ENCODE data around the gene PCDHB13. TPM values are rescaled to one million over a fixed set of nuclear protein-coding genes. Genes with fewer than 3 reads are reported as not detected.
"Not testable (repeated sequence)": the region's sequence is repeated elsewhere in the genome, so short reads cannot be mapped to it uniquely, and the experiment has no call there.

Gene PCDHB13
- total and polyA plus RNA-seq, 4 donors, result 0.11 to 0.42 (median 0.18) TPM

- peaks cover 0 to 5% (median 0%) of the 10 kb centered on the region in 4 donors for H3K27me3 ChIP-seq (ENCODE audit: control insufficient read depth in 4 of 4, insufficient read depth in 4 of 4, low read length in 3 of 4)
- 16% methylated on average over 11 of the region's 11 CpGs for WGBS
- H3K27ac ChIP-seq (ENCODE audit: low read depth in 1 of 2, low read length in 2 of 2), result no peak within 1 kb of the TSS
- no peaks in the 10 kb centered on the region for H3K4me1 ChIP-seq (ENCODE audit: control insufficient read depth in 4 of 4, insufficient read depth in 4 of 4, low read length in 3 of 4)
- no peak within 1 kb of the TSS for H3K9ac ChIP-seq (ENCODE audit: low read depth in 1 of 2, low read length in 2 of 2)
- peak within 1 kb of the TSS in 1 of 3 donors; percentile 8 for H3K4me3 ChIP-seq (ENCODE audit: low read depth in 1 of 3, low read length in 3 of 3)
- H3K36me3 ChIP-seq (ENCODE audit: control insufficient read depth in 4 of 4, insufficient read depth in 3 of 4, low read depth in 1 of 4, low read length in 3 of 4), result no peaks in the 10 kb centered on the region
- TF ChIP-seq CTCF (IDR thresholded peaks at IDR 0.05; ENCODE audit: low read depth, low read length, missing input control), result peak; percentile 12
- no peak for TF ChIP-seq EGR1 (IDR thresholded peaks at IDR 0.05; ENCODE audit: low read depth in 2 of 2)
- TF ChIP-seq SP1 (IDR thresholded peaks at IDR 0.05), result no peak
- no peak for TF ChIP-seq GABPA (IDR thresholded peaks at IDR 0.05 in 1 of 2, conservative IDR thresholded peaks at IDR 0.05 in 1 of 2)
- peak in 1 of 2 donors; percentile 8 for TF ChIP-seq RAD21 (IDR thresholded peaks at IDR 0.05)
- DNase-seq (ENCODE audit: low spot score), result no peak
- peaks cover 3 to 15% (median 9%) of the 10 kb centered on the region in 4 donors for H3K9me3 ChIP-seq (ENCODE audit: control insufficient read depth in 4 of 4, low read length in 3 of 4)
Observed at GRCh38 chr5:141208478-141208877, 5.2 kb upstream of the PCDHB13 start, which contains the start of gene PCDHB12. Gene PCDHB12, plus strand, starts transcription at chr5:141208719. Its CDS starts 189 bp downstream, at chr5:141208908.

- not testable (repeated sequence) for H3K9ac ChIP-seq (ENCODE audit: low read depth in 1 of 2, low read length in 2 of 2); H3K27ac ChIP-seq (ENCODE audit: low read depth in 1 of 2, low read length in 2 of 2); H3K27me3 ChIP-seq (ENCODE audit: control insufficient read depth in 4 of 4, insufficient read depth in 4 of 4, low read length in 3 of 4); H3K4me1 ChIP-seq (ENCODE audit: control insufficient read depth in 4 of 4, insufficient read depth in 4 of 4, low read length in 3 of 4); DNase-seq (ENCODE audit: low spot score); H3K36me3 ChIP-seq (ENCODE audit: control insufficient read depth in 4 of 4, insufficient read depth in 3 of 4, low read depth in 1 of 4, low read length in 3 of 4); H3K4me3 ChIP-seq (ENCODE audit: low read depth in 1 of 3, low read length in 3 of 3)
- peaks cover 7 to 19% (median 15%) of the 10 kb centered on the region in 4 donors for H3K9me3 ChIP-seq (ENCODE audit: control insufficient read depth in 4 of 4, low read length in 3 of 4)
- WGBS, result 33% methylated on average over 39 of the region's 39 CpGs
Observed at GRCh38 chr5:141210281-141210680, 3.4 kb upstream of the PCDHB13 start.

- H3K27me3 ChIP-seq (ENCODE audit: control insufficient read depth in 4 of 4, insufficient read depth in 4 of 4, low read length in 3 of 4); DNase-seq (ENCODE audit: low spot score): not testable (repeated sequence)
- WGBS, result 21% methylated on average over 20 of the region's 27 CpGs
Observed at GRCh38 chr5:141210849-141211248, 2.9 kb upstream of the PCDHB13 start.

GRCh38 chr5:141214583-141214982, 864 bp downstream of the PCDHB13 start:
- H3K9me3 ChIP-seq (ENCODE audit: control insufficient read depth in 4 of 4, low read length in 3 of 4), result peaks cover 18 to 37% (median 31%) of the 10 kb centered on the region in 4 donors
- 48% methylated on average over 11 of the region's 12 CpGs for WGBS

More at GRCh38 chr5:141210849-141211248, 2.9 kb upstream of the PCDHB13 start:
- not testable (repeated sequence) for H3K9ac ChIP-seq (ENCODE audit: low read depth in 1 of 2, low read length in 2 of 2); H3K4me3 ChIP-seq (ENCODE audit: low read depth in 1 of 3, low read length in 3 of 3); H3K36me3 ChIP-seq (ENCODE audit: control insufficient read depth in 4 of 4, insufficient read depth in 3 of 4, low read depth in 1 of 4, low read length in 3 of 4); H3K4me1 ChIP-seq (ENCODE audit: control insufficient read depth in 4 of 4, insufficient read depth in 4 of 4, low read length in 3 of 4); H3K27ac ChIP-seq (ENCODE audit: low read depth in 1 of 2, low read length in 2 of 2)
- peaks cover 8 to 23% (median 18%) of the 10 kb centered on the region in 4 donors for H3K9me3 ChIP-seq (ENCODE audit: control insufficient read depth in 4 of 4, low read length in 3 of 4)

GRCh38 chr5:141215504-141215903, 1.8 kb downstream of the PCDHB13 start:
- not testable (repeated sequence) for H3K36me3 ChIP-seq (ENCODE audit: control insufficient read depth in 4 of 4, insufficient read depth in 3 of 4, low read depth in 1 of 4, low read length in 3 of 4); H3K4me1 ChIP-seq (ENCODE audit: control insufficient read depth in 4 of 4, insufficient read depth in 4 of 4, low read length in 3 of 4); DNase-seq (ENCODE audit: low spot score); H3K9ac ChIP-seq (ENCODE audit: low read depth in 1 of 2, low read length in 2 of 2); H3K27ac ChIP-seq (ENCODE audit: low read depth in 1 of 2, low read length in 2 of 2); H3K27me3 ChIP-seq (ENCODE audit: control insufficient read depth in 4 of 4, insufficient read depth in 4 of 4, low read length in 3 of 4)
- WGBS, result 37% methylated on average over 36 of the region's 40 CpGs
- Histone ChIP-seq H3K4me3 (ENCODE audit: low read depth in 1 of 3, low read length in 3 of 3) (peak overlapping the region in 1 of 3 donors; percentile 11), H3K9me3 (ENCODE audit: control insufficient read depth in 4 of 4, low read length in 3 of 4) (peaks cover 18 to 37% (median 29%) of the 10 kb centered on the region in 4 donors)

More at GRCh38 chr5:141214583-141214982, 864 bp downstream of the PCDHB13 start:
- not testable (repeated sequence) for H3K9ac ChIP-seq (ENCODE audit: low read depth in 1 of 2, low read length in 2 of 2); DNase-seq (ENCODE audit: low spot score); H3K4me1 ChIP-seq (ENCODE audit: control insufficient read depth in 4 of 4, insufficient read depth in 4 of 4, low read length in 3 of 4); H3K27me3 ChIP-seq (ENCODE audit: control insufficient read depth in 4 of 4, insufficient read depth in 4 of 4, low read length in 3 of 4); H3K36me3 ChIP-seq (ENCODE audit: control insufficient read depth in 4 of 4, insufficient read depth in 3 of 4, low read depth in 1 of 4, low read length in 3 of 4); H3K27ac ChIP-seq (ENCODE audit: low read depth in 1 of 2, low read length in 2 of 2); H3K4me3 ChIP-seq (ENCODE audit: low read depth in 1 of 3, low read length in 3 of 3)

GRCh38 chr5:141216035-141216434, 2.3 kb downstream of the PCDHB13 start:
- H3K9ac ChIP-seq (ENCODE audit: low read depth in 1 of 2, low read length in 2 of 2); H3K27ac ChIP-seq (ENCODE audit: low read depth in 1 of 2, low read length in 2 of 2); H3K36me3 ChIP-seq (ENCODE audit: control insufficient read depth in 4 of 4, insufficient read depth in 3 of 4, low read depth in 1 of 4, low read length in 3 of 4); H3K4me3 ChIP-seq (ENCODE audit: low read depth in 1 of 3, low read length in 3 of 3); H3K4me1 ChIP-seq (ENCODE audit: control insufficient read depth in 4 of 4, insufficient read depth in 4 of 4, low read length in 3 of 4); DNase-seq (ENCODE audit: low spot score); H3K27me3 ChIP-seq (ENCODE audit: control insufficient read depth in 4 of 4, insufficient read depth in 4 of 4, low read length in 3 of 4): not testable (repeated sequence)
- peaks cover 22 to 41% (median 32%) of the 10 kb centered on the region in 4 donors for H3K9me3 ChIP-seq (ENCODE audit: control insufficient read depth in 4 of 4, low read length in 3 of 4)
- 39% methylated on average over 20 of the region's 26 CpGs for WGBS

Measured in liver (tissue), 9 donors.